ENCODE results near the gene METTL24. TPM values are rescaled to one million over a fixed set of nuclear protein-coding genes. Genes with fewer than 3 reads are reported as not detected.
A peak's percentile ranks its signal among the peaks of the same experiment; 100 is the strongest.
"Not testable (repeated sequence)": the region's sequence is repeated elsewhere in the genome, so short reads cannot be mapped to it uniquely, and the experiment has no call there.

METTL24 gene
- total RNA-seq, 1 experiment from 2014 or later = 0.61 TPM

DNA sequence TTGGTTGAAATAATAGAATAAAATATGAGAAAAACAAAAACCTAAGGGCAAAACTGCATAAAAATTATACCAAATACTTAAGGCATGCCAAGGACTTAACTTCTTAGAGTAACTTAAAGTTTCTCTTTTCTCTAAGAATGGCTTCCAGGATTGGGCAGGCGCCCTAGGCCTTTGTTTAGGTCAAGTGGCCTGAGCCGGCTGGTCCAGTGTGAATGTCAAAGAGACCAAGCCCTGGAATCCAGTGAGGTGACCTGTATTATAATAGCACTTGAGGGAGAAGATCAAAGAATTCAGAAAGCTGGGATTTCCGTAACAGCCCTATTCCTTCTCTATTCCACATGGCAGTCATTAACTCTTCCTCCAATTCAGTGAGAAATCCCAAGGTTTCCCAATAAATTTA, 6.6 kb downstream of the METTL24 start:
- Histone ChIP-seq H4K91ac (ENCODE audit: insufficient read length, low read depth, low read length) (no peak overlapping the region), H2BK120ac (ENCODE audit: low read depth, low read length, poor library complexity, severe bottlenecking) (no peak overlapping the region), H3K27ac (ENCODE audit: insufficient read length, low read depth, low read length) (no peak overlapping the region), H4K8ac (replicated peaks; ENCODE audit: insufficient read length, low read depth, low read length) (no peak overlapping the region), H3K56ac (ENCODE audit: insufficient read length, low read depth, low read length) (no peak overlapping the region), H3K4me2 (ENCODE audit: insufficient read depth, insufficient read length, low read length) (no peak overlapping the region), H3K18ac (ENCODE audit: insufficient read length, low read depth, low read length) (no peak overlapping the region), H3T11ph (ENCODE audit: low read length) (no peak overlapping the region), H2AFZ (ENCODE audit: low read length) (no peak overlapping the region), H4K5ac (ENCODE audit: insufficient read length, low read depth, low read length) (no peak overlapping the region), H3K9me3 (ENCODE audit: control insufficient read depth, low read depth, low read length) (no peaks in the 10 kb centered on the region), H3K27me3 (ENCODE audit: insufficient read depth, low read length) (peaks cover 1% of the 10 kb centered on the region; the same call in 1 of the 2 replicates), H4K20me1 (ENCODE audit: control insufficient read depth, insufficient read depth, insufficient read length) (no peaks in the 10 kb centered on the region), H2BK20ac (ENCODE audit: low read depth, low read length, poor library complexity, severe bottlenecking) (no peak overlapping the region), H2BK12ac (ENCODE audit: insufficient read length, low read depth, low read length) (no peak overlapping the region), H3K14ac (ENCODE audit: insufficient read depth, low read length) (no peak overlapping the region), H2BK15ac (ENCODE audit: low read depth, low read length) (no peak overlapping the region), H3K79me2 (ENCODE audit: insufficient read depth, low read length) (no peaks in the 10 kb centered on the region), H3K79me1 (ENCODE audit: insufficient read depth, low read depth, low read length, poor library complexity, severe bottlenecking) (no peaks in the 10 kb centered on the region), H2BK5ac (ENCODE audit: insufficient read length, low read length) (no peak overlapping the region), H2AK5ac (ENCODE audit: insufficient read length, low read length) (no peak overlapping the region), H3K4me1 (ENCODE audit: insufficient read depth, low read length) (peaks cover 7% of the 10 kb centered on the region; the same call in 1 of the 2 replicates), H3K23me2 (ENCODE audit: insufficient read length, low read depth, low read length, poor library complexity, severe bottlenecking) (no peaks in the 10 kb centered on the region), H3K9ac (ENCODE audit: extremely low read depth, insufficient read length, low read length) (no peak overlapping the region), H3K23ac (ENCODE audit: insufficient read length, low read depth, low read length) (no peak overlapping the region), H3K4ac (ENCODE audit: low read depth, low read length) (no peak overlapping the region)
- no peak for DNase-seq
- Mint-ChIP-seq H3K27ac (peak overlapping the region in 1 of 3 experiments; percentile 54; a peak in 1 of 7 replicates), H3K4me1 (peaks cover 43 to 47% of the 10 kb centered on the region in 2 experiments), H3K36me3 (ENCODE audit: insufficient read depth in 1 of 3, low read depth in 3 of 3) (no peaks in the 10 kb centered on the region), H3K9me3 (no peaks in the 10 kb centered on the region; a peak in 1 of 5 replicates), H3K4me3 (no peak overlapping the region), H3K27me3 (ENCODE audit: low read depth) (peaks cover 14% of the 10 kb centered on the region)
- WGBS (ENCODE audit: extremely low coverage, insufficient read length, low lambda C conversion rate) = no CpG with 5 or more reads among the region's 3 CpGs
- no peak for TF ChIP-seq CTCF (conservative IDR thresholded peaks at IDR 0.05)

DNA sequence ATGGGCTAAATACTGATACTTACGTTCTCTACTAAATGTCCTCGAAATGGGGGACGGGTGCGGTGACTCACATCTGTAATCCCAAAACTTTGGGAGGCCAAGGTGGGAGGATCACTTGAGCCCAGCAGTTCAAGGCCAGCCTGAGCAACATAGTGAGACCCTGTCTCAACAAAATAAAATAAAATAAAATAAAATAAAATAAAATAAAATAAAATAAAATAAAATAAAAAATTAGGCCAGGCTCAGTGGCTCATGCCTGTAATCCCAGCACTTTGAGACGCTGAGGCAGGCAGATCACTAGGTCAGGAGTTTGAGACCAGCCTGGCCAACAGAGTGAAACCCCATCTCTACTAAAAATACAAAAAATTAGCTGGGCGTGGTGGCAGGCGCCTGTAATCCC, 7.6 kb downstream of the METTL24 start:
- H3K9me3 Mint-ChIP-seq; H3K4me1 ChIP-seq (ENCODE audit: insufficient read depth, low read length); H3K36me3 Mint-ChIP-seq (ENCODE audit: insufficient read depth in 1 of 3, low read depth in 3 of 3): not testable (repeated sequence)

More for the DNA sequence above, 7.6 kb downstream of the METTL24 start:
- not testable (repeated sequence) for H2BK15ac ChIP-seq (ENCODE audit: low read depth, low read length); H3K27ac Mint-ChIP-seq; H2BK12ac ChIP-seq (ENCODE audit: insufficient read length, low read depth, low read length); H3T11ph ChIP-seq (ENCODE audit: low read length); H3K4me3 Mint-ChIP-seq; H2AK5ac ChIP-seq (ENCODE audit: insufficient read length, low read length); H3K23me2 ChIP-seq (ENCODE audit: insufficient read length, low read depth, low read length, poor library complexity, severe bottlenecking); H3K9me3 ChIP-seq (ENCODE audit: control insufficient read depth, low read depth, low read length); H3K4me2 ChIP-seq (ENCODE audit: insufficient read depth, insufficient read length, low read length); DNase-seq; H3K27me3 ChIP-seq (ENCODE audit: insufficient read depth, low read length); H3K23ac ChIP-seq (ENCODE audit: insufficient read length, low read depth, low read length); H4K8ac ChIP-seq (replicated peaks; ENCODE audit: insufficient read length, low read depth, low read length); H3K79me1 ChIP-seq (ENCODE audit: insufficient read depth, low read depth, low read length, poor library complexity, severe bottlenecking); H3K79me2 ChIP-seq (ENCODE audit: insufficient read depth, low read length); H3K14ac ChIP-seq (ENCODE audit: insufficient read depth, low read length); H4K91ac ChIP-seq (ENCODE audit: insufficient read length, low read depth, low read length); H2BK20ac ChIP-seq (ENCODE audit: low read depth, low read length, poor library complexity, severe bottlenecking); H3K27me3 Mint-ChIP-seq (ENCODE audit: low read depth); H3K18ac ChIP-seq (ENCODE audit: insufficient read length, low read depth, low read length); H4K5ac ChIP-seq (ENCODE audit: insufficient read length, low read depth, low read length); H3K4ac ChIP-seq (ENCODE audit: low read depth, low read length); H3K27ac ChIP-seq (ENCODE audit: insufficient read length, low read depth, low read length); H2AFZ ChIP-seq (ENCODE audit: low read length); H3K9ac ChIP-seq (ENCODE audit: extremely low read depth, insufficient read length, low read length); H4K20me1 ChIP-seq (ENCODE audit: control insufficient read depth, insufficient read depth, insufficient read length); H2BK5ac ChIP-seq (ENCODE audit: insufficient read length, low read length); H2BK120ac ChIP-seq (ENCODE audit: low read depth, low read length, poor library complexity, severe bottlenecking); H3K56ac ChIP-seq (ENCODE audit: insufficient read length, low read depth, low read length)
- H3K4me1 Mint-ChIP-seq = peaks cover 38 to 39% of the 10 kb centered on the region in 2 experiments
- no CpG with 5 or more reads among the region's 7 CpGs for WGBS (ENCODE audit: extremely low coverage, insufficient read length, low lambda C conversion rate)

Measured in H9 (cell line).